Fibroblast of peridontal ligament (primary cell): ENCODE results near the gene CACNA2D3.
A peak's percentile ranks its signal among the peaks of the same experiment; 100 is the strongest.
"Not testable (repeated sequence)": the region's sequence is repeated elsewhere in the genome, so short reads cannot be mapped to it uniquely, and the experiment has no call there.

Source experiments
- DNase-seq: peaks from one replicate; pipeline ENCODE4 v3.0.0-alpha.2; 2010; ENCODE audit errors: extremely low read depth

CACNA2D3 gene

GRCh38 chr3:54464554-54464953 lies 342.2 kb downstream of the CACNA2D3 start:
- not testable (repeated sequence) for DNase-seq

- no peak for DNase-seq
Observed at GRCh38 chr3:54476891-54477290, 354.5 kb downstream of the CACNA2D3 start.

GRCh38 chr3:54481606-54482365 lies 359.4 kb downstream of the CACNA2D3 start:
- no peak for DNase-seq

DNA sequence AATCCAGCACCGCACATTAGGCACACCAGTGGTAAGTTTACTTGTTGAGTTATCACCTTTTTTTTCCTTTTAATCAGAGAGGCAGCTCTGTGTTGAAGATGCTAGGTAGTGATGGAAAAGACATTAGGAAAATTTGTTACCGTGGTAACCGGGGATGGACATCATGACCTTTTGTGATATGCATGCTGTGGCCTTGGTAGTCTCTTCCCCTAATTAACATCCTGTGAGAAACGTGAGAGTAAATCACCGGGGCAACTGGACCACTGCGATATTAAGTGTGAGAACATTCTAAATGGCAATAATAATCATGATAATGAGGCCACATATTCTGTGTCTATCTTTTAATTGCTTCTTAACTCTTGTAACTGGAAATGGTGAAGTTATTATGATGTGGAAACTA lies 362.0 kb downstream of the CACNA2D3 start:
- no peak for DNase-seq

- no peak for DNase-seq
Observed at GRCh38 chr3:54486317-54486716, 364.0 kb downstream of the CACNA2D3 start.

- DNase-seq, result no peak
Observed at GRCh38 chr3:54488297-54488696, 365.9 kb downstream of the CACNA2D3 start.

- DNase-seq, result no peak
Observed at GRCh38 chr3:54494209-54494608, 371.9 kb downstream of the CACNA2D3 start.

- DNase-seq, result no peak
Observed at GRCh38 chr3:54506603-54507002, 384.3 kb downstream of the CACNA2D3 start.

- no peak for DNase-seq
Observed at GRCh38 chr3:54507876-54508460, 385.6 kb downstream of the CACNA2D3 start.

DNA sequence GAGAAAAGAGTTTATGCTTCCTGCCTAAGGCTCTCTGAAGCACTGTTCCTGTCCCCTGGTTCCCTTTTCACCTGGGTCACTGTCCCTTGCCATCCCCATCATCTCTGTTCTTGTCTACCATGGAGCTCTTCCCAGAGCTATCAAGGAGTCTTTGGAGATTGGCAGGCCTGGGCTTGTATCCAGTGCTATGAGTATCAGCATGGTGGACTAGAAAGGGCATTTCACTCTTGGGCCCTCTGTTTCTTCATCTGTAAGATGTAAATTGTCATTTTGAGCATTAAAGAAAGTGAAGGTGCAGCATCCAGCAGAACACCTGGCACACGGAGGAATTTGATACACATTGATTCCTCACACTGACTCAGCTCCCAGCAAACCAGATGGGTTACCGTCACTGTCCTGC lies 388.2 kb downstream of the CACNA2D3 start:
- no peak for DNase-seq

DNA sequence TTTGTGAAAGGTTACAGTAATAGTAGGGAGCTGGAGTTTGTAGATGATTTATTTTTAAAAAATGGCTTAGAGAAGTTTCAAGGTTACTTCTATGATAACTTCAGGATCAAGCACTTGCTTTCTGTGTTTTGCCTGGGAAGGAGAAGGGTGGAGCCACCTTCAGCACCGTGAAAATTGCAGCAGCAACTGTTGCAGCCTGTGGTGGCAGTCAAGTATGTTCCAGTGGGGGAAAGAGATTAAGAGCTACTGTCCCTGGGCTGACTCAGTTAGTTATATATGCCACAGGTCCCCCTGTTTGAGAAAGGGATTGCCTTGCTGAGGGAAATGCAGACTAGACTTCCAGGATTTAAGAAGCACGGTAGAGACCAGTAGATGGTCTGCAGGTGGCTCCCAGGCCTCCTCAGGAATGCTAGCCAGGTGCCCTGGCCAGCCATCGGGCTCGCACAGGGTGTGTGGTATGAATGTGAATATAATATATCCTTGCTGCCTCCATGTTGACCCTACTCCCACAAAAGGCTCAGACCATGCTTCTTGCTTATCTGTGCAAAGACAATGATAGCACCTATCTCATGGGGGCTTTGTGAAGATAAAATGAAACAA lies 389.5 kb downstream of the CACNA2D3 start:
- DNase-seq, result no peak

GRCh38 chr3:54514006-54514405 lies 391.7 kb downstream of the CACNA2D3 start:
- no peak for DNase-seq

DNA sequence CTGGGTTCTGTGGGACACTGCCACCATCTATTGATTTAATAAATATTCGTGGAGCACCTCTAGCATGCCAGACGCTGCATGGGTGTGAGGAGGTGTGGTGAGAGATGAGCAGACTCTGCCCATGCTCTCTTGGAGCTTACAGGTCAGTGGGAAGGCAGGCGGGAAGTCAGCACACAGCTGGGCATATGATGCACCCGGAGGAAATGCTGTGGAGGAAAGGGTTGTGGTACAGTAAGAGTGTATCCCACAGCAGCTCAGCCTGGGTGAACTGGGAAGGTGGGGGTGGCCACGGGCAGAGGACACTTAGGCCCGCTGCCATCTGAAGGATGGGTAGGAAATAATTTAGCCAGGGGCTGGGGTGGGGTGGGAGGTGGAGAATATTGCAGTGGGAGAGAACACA lies 392.1 kb downstream of the CACNA2D3 start:
- no peak for DNase-seq

DNA sequence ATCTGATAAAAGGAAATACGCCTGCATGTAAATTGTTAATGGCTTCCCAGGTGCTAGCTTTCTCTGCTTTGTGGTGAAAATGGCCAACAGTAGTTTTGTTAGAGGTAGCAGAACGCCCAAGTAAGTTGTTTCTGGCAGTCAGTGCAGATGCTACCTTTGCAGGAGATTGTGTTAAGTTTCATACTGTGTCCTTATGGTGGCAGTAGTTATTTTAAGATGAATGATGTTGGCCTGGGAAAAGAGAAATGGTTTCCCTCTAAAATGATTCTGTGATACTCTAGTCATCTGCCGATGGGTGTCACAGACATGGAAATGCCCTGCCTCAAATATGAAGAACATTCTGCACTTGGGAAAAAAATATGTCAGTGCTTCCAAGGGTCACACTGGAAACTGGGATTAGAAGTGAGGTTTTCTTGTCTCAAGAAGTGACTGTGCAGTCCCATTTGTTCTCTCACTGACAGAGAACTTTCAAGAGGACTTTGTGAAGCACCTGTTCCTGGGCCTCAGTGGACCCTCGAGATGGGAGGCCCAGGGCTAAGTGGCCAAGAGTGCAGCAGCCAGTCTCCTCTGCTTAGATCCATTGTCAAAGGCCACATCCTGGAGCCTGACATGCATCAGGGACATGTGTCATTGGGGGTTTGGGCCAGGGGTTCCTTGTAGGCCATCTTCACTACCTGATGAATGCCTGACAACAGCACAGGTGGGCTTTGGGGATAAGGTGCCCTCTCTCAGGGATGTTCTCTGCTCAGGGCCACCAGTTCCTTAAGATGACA lies 393.3 kb downstream of the CACNA2D3 start:
- no peak for DNase-seq

DNA sequence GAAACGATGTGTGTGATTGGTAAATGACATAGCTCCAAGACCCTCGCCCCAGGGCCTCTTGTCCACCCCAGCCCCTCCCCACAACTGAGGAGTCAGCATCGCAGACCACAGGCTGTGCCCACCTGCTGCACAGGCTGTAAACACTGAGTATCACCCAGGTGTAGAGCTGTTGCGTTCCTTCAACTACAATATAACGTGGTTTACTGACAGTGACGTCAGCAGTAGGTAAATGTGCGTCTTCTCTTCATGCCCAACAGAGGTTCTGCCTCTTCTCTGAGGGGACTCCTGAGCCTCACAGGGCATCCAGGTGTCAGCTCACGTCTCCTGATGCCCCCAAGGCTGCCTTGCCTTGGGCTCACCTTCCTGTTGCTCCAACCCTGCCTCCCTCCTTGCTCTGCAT lies 395.1 kb downstream of the CACNA2D3 start:
- DNase-seq, result no peak

- no peak for DNase-seq
Observed at GRCh38 chr3:54518011-54518675, 395.8 kb downstream of the CACNA2D3 start.

DNA sequence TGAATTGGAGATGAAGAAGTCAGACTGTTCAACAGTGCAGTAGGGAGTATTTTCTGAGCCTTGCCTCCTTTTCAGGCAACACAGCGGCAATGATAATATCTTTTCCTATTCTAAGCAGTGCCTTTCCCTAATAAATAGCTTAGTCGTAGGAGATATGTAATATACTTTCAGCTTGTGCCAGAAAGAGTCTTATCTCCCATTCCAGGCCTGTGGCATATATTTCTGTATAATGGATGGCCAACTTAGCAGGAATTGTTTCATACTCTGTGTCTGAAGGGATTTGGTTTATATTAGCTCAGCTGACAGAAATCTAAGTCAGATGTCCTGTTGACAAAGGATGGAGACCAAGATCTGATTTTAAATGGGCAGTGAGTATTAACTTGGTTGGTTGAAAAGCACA lies 397.1 kb downstream of the CACNA2D3 start:
- no peak for DNase-seq

DNA sequence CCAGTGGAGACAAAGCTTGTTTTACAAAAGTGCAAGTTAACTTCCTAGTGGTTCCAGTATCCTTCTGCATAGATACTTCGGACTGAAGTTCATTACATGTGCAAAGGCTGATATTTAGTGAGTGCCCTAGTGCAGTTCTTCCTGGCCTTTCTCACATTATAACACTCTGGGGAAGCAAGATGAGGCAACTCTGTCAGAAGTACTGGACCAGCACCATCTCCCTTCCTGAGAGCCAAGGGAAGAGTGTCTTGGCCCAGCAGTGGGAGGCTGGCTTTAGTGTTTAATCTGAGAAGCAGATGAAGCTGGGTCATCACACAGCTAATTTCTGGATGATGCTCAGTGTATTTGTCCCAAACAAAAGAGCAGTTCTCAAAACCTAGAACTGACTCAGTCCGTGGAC lies 397.7 kb downstream of the CACNA2D3 start:
- DNase-seq, result no peak

DNA sequence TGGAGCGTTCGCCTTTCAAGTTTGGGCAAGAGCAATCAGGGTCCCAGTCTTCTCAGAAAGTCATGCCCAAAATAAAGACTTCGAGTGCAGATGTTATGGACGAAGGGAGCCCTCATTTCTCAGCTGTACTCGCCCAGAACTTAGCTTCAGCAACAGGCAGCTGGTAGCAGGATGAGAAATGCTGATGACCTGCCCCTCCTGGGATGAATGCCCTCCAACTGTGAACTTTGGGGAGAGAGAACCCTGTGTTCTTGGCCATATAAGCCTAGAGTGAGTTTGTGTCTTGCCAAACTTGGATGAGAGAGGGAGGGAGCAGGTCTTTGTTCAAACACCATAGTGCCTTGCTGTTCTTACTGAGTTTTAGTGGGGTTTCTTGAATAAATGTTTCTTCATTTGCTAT lies 405.2 kb downstream of the CACNA2D3 start:
- DNase-seq, result no peak

- peak; percentile 59 for DNase-seq
Observed at GRCh38 chr3:54527953-54528352, 405.6 kb downstream of the CACNA2D3 start.

GRCh38 chr3:54528668-54529067 lies 406.3 kb downstream of the CACNA2D3 start:
- no peak for DNase-seq

- no peak for DNase-seq
Observed at GRCh38 chr3:54530091-54530490, 407.7 kb downstream of the CACNA2D3 start.
